ENCODE measurements around the gene FUNDC2.

The FUNDC2 gene

GRCh38 chrX:155086202-155086840, 59.7 kb downstream of the FUNDC2 start:
- no peak overlapping the region for H3K18ac ChIP-seq (ENCODE audit: low read length)
- no peak overlapping the region for H2BK120ac ChIP-seq (ENCODE audit: low read depth, low read length)
- no peak overlapping the region for H3K4me3 ChIP-seq (ENCODE audit: low read length in 2 of 2)
- H2BK15ac ChIP-seq (ENCODE audit: low read length): no peak overlapping the region
- H2AK5ac ChIP-seq (ENCODE audit: low read depth, low read length): no peak overlapping the region
- no peaks in the 10 kb centered on the region for H3K4me1 ChIP-seq (ENCODE audit: control insufficient read depth in 2 of 2, insufficient read depth in 1 of 2, low read depth in 1 of 2, low read length in 2 of 2)
- DNase-seq (ENCODE audit: low spot score): no peak
- no peak overlapping the region for H3K23ac ChIP-seq (ENCODE audit: low read depth, low read length, poor library complexity)
- no peak overlapping the region for H2BK12ac ChIP-seq (ENCODE audit: low read length)
- no peak overlapping the region for H4K91ac ChIP-seq (ENCODE audit: low read depth, low read length, poor library complexity)
- H2BK5ac ChIP-seq (ENCODE audit: low read length): no peak overlapping the region
- H3K27me3 ChIP-seq (ENCODE audit: control insufficient read depth in 3 of 3, insufficient read depth in 3 of 3, low read depth in 1 of 3, low read length in 3 of 3): no peaks in the 10 kb centered on the region
- H3K79me1 ChIP-seq (ENCODE audit: low read depth, low read length): no peaks in the 10 kb centered on the region
- no peak overlapping the region for H3K14ac ChIP-seq (ENCODE audit: low read length)
- no CpG with 5 or more reads among the region's 24 CpGs for WGBS, 2 donors (ENCODE audit: extremely low coverage in 2 of 2, insufficient read length in 2 of 2, insufficient replicate concordance in 1 of 2)
- H3K27ac ChIP-seq (replicated peaks; ENCODE audit: low read length): no peak overlapping the region
- no peak overlapping the region for H3K4ac ChIP-seq (ENCODE audit: low read length)
- no peak overlapping the region for H4K8ac ChIP-seq (ENCODE audit: low read depth, low read length)
- H2AFZ ChIP-seq (ENCODE audit: low read length): no peak overlapping the region
- H3K4me2 ChIP-seq (ENCODE audit: insufficient read depth, low read length, poor library complexity, severe bottlenecking): no peak overlapping the region
- no peak overlapping the region for H3K9ac ChIP-seq (ENCODE audit: low read depth, low read length, poor library complexity)
- no peaks in the 10 kb centered on the region for H3K9me3 ChIP-seq (replicated peaks in 1 of 2; ENCODE audit: control insufficient read depth in 2 of 2, insufficient read depth in 1 of 2, low read depth in 1 of 2, low read length in 2 of 2)
- peaks cover 7 to 49% of the 10 kb centered on the region in 2 donors for H3K36me3 ChIP-seq (replicated peaks in 1 of 2; ENCODE audit: control insufficient read depth in 2 of 2, insufficient read depth in 2 of 2, low read length in 2 of 2)

GRCh38 chrX:155086961-155087735, 60.5 kb downstream of the FUNDC2 start:
- Histone ChIP-seq H3K27me3 (ENCODE audit: control insufficient read depth in 3 of 3, insufficient read depth in 3 of 3, low read depth in 1 of 3, low read length in 3 of 3) (no peaks in the 10 kb centered on the region), H3K18ac (ENCODE audit: low read length) (no peak overlapping the region), H2BK15ac (ENCODE audit: low read length) (no peak overlapping the region), H4K8ac (ENCODE audit: low read depth, low read length) (no peak overlapping the region), H3K14ac (ENCODE audit: low read length) (no peak overlapping the region), H2AK5ac (ENCODE audit: low read depth, low read length) (no peak overlapping the region), H3K27ac (replicated peaks; ENCODE audit: low read length) (no peak overlapping the region), H3K4ac (ENCODE audit: low read length) (no peak overlapping the region), H3K4me1 (ENCODE audit: control insufficient read depth in 2 of 2, insufficient read depth in 1 of 2, low read depth in 1 of 2, low read length in 2 of 2) (no peaks in the 10 kb centered on the region), H2BK12ac (ENCODE audit: low read length) (no peak overlapping the region), H4K91ac (ENCODE audit: low read depth, low read length, poor library complexity) (no peak overlapping the region), H3K4me2 (ENCODE audit: insufficient read depth, low read length, poor library complexity, severe bottlenecking) (no peak overlapping the region), H3K23ac (ENCODE audit: low read depth, low read length, poor library complexity) (no peak overlapping the region), H2AFZ (ENCODE audit: low read length) (no peak overlapping the region), H3K9me3 (replicated peaks in 1 of 2; ENCODE audit: control insufficient read depth in 2 of 2, insufficient read depth in 1 of 2, low read depth in 1 of 2, low read length in 2 of 2) (no peaks in the 10 kb centered on the region), H2BK5ac (ENCODE audit: low read length) (no peak overlapping the region), H3K36me3 (replicated peaks in 1 of 2; ENCODE audit: control insufficient read depth in 2 of 2, insufficient read depth in 2 of 2, low read length in 2 of 2) (peaks cover 7 to 54% of the 10 kb centered on the region in 2 donors), H3K79me1 (ENCODE audit: low read depth, low read length) (no peaks in the 10 kb centered on the region), H2BK120ac (ENCODE audit: low read depth, low read length) (no peak overlapping the region), H3K9ac (ENCODE audit: low read depth, low read length, poor library complexity) (no peak overlapping the region), H3K4me3 (ENCODE audit: low read length in 2 of 2) (no peak overlapping the region)
- WGBS, 2 donors (ENCODE audit: extremely low coverage in 2 of 2, insufficient read length in 2 of 2, insufficient replicate concordance in 1 of 2): no CpG with 5 or more reads among the region's 26 CpGs
- no peak for DNase-seq (ENCODE audit: low spot score)

GRCh38 chrX:155094468-155095061, 67.9 kb downstream of the FUNDC2 start:
- Histone ChIP-seq H3K23ac (ENCODE audit: low read depth, low read length, poor library complexity) (no peak overlapping the region), H3K36me3 (replicated peaks in 1 of 2; ENCODE audit: control insufficient read depth in 2 of 2, insufficient read depth in 2 of 2, low read length in 2 of 2) (peaks cover 2 to 45% of the 10 kb centered on the region in 2 donors), H2BK5ac (ENCODE audit: low read length) (no peak overlapping the region), H2AK5ac (ENCODE audit: low read depth, low read length) (no peak overlapping the region), H3K27ac (replicated peaks; ENCODE audit: low read length) (no peak overlapping the region), H3K4me3 (ENCODE audit: low read length in 2 of 2) (no peak overlapping the region), H3K14ac (ENCODE audit: low read length) (no peak overlapping the region), H3K4me1 (ENCODE audit: control insufficient read depth in 2 of 2, insufficient read depth in 1 of 2, low read depth in 1 of 2, low read length in 2 of 2) (no peaks in the 10 kb centered on the region), H2BK12ac (ENCODE audit: low read length) (no peak overlapping the region), H2BK15ac (ENCODE audit: low read length) (no peak overlapping the region), H3K4me2 (ENCODE audit: insufficient read depth, low read length, poor library complexity, severe bottlenecking) (no peak overlapping the region), H3K18ac (ENCODE audit: low read length) (no peak overlapping the region), H3K27me3 (ENCODE audit: control insufficient read depth in 3 of 3, insufficient read depth in 3 of 3, low read depth in 1 of 3, low read length in 3 of 3) (no peaks in the 10 kb centered on the region), H3K9me3 (replicated peaks in 1 of 2; ENCODE audit: control insufficient read depth in 2 of 2, insufficient read depth in 1 of 2, low read depth in 1 of 2, low read length in 2 of 2) (no peaks in the 10 kb centered on the region), H4K8ac (ENCODE audit: low read depth, low read length) (no peak overlapping the region), H2AFZ (ENCODE audit: low read length) (no peak overlapping the region), H4K91ac (ENCODE audit: low read depth, low read length, poor library complexity) (no peak overlapping the region), H3K79me1 (ENCODE audit: low read depth, low read length) (no peaks in the 10 kb centered on the region), H3K9ac (ENCODE audit: low read depth, low read length, poor library complexity) (no peak overlapping the region), H3K4ac (ENCODE audit: low read length) (no peak overlapping the region), H2BK120ac (ENCODE audit: low read depth, low read length) (no peak overlapping the region)
- WGBS, 2 donors (ENCODE audit: extremely low coverage in 2 of 2, insufficient read length in 2 of 2, insufficient replicate concordance in 1 of 2): no CpG with 5 or more reads among the region's 4 CpGs
- DNase-seq (ENCODE audit: low spot score): no peak

- no peaks in the 10 kb centered on the region for H3K9me3 ChIP-seq (replicated peaks in 1 of 2; ENCODE audit: control insufficient read depth in 2 of 2, insufficient read depth in 1 of 2, low read depth in 1 of 2, low read length in 2 of 2)
- no peak overlapping the region for H2BK120ac ChIP-seq (ENCODE audit: low read depth, low read length)
- H2BK12ac ChIP-seq (ENCODE audit: low read length): no peak overlapping the region
- H3K4me2 ChIP-seq (ENCODE audit: insufficient read depth, low read length, poor library complexity, severe bottlenecking): no peak overlapping the region
- peaks cover 0 to 16% of the 10 kb centered on the region in 2 donors for H3K36me3 ChIP-seq (replicated peaks in 1 of 2; ENCODE audit: control insufficient read depth in 2 of 2, insufficient read depth in 2 of 2, low read length in 2 of 2)
- H3K9ac ChIP-seq (ENCODE audit: low read depth, low read length, poor library complexity): no peak overlapping the region
- H3K27ac ChIP-seq (replicated peaks; ENCODE audit: low read length): no peak overlapping the region
- no peak overlapping the region for H3K18ac ChIP-seq (ENCODE audit: low read length)
- no peaks in the 10 kb centered on the region for H3K27me3 ChIP-seq (ENCODE audit: control insufficient read depth in 3 of 3, insufficient read depth in 3 of 3, low read depth in 1 of 3, low read length in 3 of 3)
- no peaks in the 10 kb centered on the region for H3K79me1 ChIP-seq (ENCODE audit: low read depth, low read length)
- no peak for DNase-seq (ENCODE audit: low spot score)
- no peak overlapping the region for H3K14ac ChIP-seq (ENCODE audit: low read length)
- H2AFZ ChIP-seq (ENCODE audit: low read length): no peak overlapping the region
- no peak overlapping the region for H2AK5ac ChIP-seq (ENCODE audit: low read depth, low read length)
- no peaks in the 10 kb centered on the region for H3K4me1 ChIP-seq (ENCODE audit: control insufficient read depth in 2 of 2, insufficient read depth in 1 of 2, low read depth in 1 of 2, low read length in 2 of 2)
- H2BK5ac ChIP-seq (ENCODE audit: low read length): no peak overlapping the region
- H4K8ac ChIP-seq (ENCODE audit: low read depth, low read length): no peak overlapping the region
- no peak overlapping the region for H4K91ac ChIP-seq (ENCODE audit: low read depth, low read length, poor library complexity)
- H3K4me3 ChIP-seq (ENCODE audit: low read length in 2 of 2): no peak overlapping the region
- no CpG with 5 or more reads among the region's 2 CpGs for WGBS, 2 donors (ENCODE audit: extremely low coverage in 2 of 2, insufficient read length in 2 of 2, insufficient replicate concordance in 1 of 2)
- no peak overlapping the region for H2BK15ac ChIP-seq (ENCODE audit: low read length)
- H3K23ac ChIP-seq (ENCODE audit: low read depth, low read length, poor library complexity): no peak overlapping the region
- no peak overlapping the region for H3K4ac ChIP-seq (ENCODE audit: low read length)
Measured at GRCh38 chrX:155105919-155106318, 79.3 kb downstream of the FUNDC2 start.
